HG03432 (cell line): Measurements from ENCODE around the gene NREP.

Source experiments
- ATAC-seq: cut with Tn5 transposase; IDR thresholded peaks from one replicate; pipeline ENCODE4 v1.9.1; 2021; ENCODE audit warnings: mild to moderate bottlenecking, moderate library complexity; ENCODE audit not compliant: unreplicated experiment

NREP gene

GRCh38 chr5:111765613-111766571 is 8.9 kb upstream of the NREP start:
- no peak for ATAC-seq

- ATAC-seq: no peak
Measured at GRCh38 chr5:111764019-111764418, 7.0 kb upstream of the NREP start.

GRCh38 chr5:111762895-111763294 is 5.9 kb upstream of the NREP start:
- no peak for ATAC-seq

- ATAC-seq: no peak
Measured at GRCh38 chr5:111758284-111758628, 1.3 kb upstream of the NREP start.

- peak; percentile 77 for ATAC-seq
Measured at GRCh38 chr5:111757355-111758283, 625 bp upstream of the NREP start.

- no peak for ATAC-seq
Measured at GRCh38 chr5:111755942-111756381, 1.0 kb downstream of the NREP start.

- no peak for ATAC-seq
Measured at GRCh38 chr5:111755345-111755941, 1.6 kb downstream of the NREP start.

GRCh38 chr5:111753884-111754589 is 3.0 kb downstream of the NREP start:
- ATAC-seq: no peak

GRCh38 chr5:111752426-111752965 is 4.5 kb downstream of the NREP start:
- no peak for ATAC-seq

- no peak for ATAC-seq
Measured at GRCh38 chr5:111749303-111750026, 7.5 kb downstream of the NREP start.

- no peak for ATAC-seq
Measured at GRCh38 chr5:111748304-111748763, 8.7 kb downstream of the NREP start.

GRCh38 chr5:111747337-111747736 is 9.7 kb downstream of the NREP start:
- no peak for ATAC-seq

- no peak for ATAC-seq
Measured at GRCh38 chr5:111746791-111747190, 10.2 kb downstream of the NREP start.

- ATAC-seq: no peak
Measured at GRCh38 chr5:111745075-111745739, 11.8 kb downstream of the NREP start.

GRCh38 chr5:111744455-111744854 is 12.5 kb downstream of the NREP start:
- ATAC-seq: no peak

GRCh38 chr5:111743988-111744387 is 13.0 kb downstream of the NREP start:
- no peak for ATAC-seq

GRCh38 chr5:111743512-111743911 is 13.5 kb downstream of the NREP start:
- no peak for ATAC-seq

GRCh38 chr5:111742177-111742994 is 14.6 kb downstream of the NREP start:
- no peak for ATAC-seq
